IMR-90 (cell line): ENCODE results near the gene LRRC8C.

Experiments
- BHLHE40 ChIP-seq: fragments of 150-350 bp; IDR thresholded peaks from 2 replicates; pipeline ENCODE4 v1.6.1; 2016; ENCODE audit warnings: mild to moderate bottlenecking, low read depth, low read length
- FOS ChIP-seq: fragments of 150-350 bp; IDR thresholded peaks from 2 replicates; pipeline ENCODE4 v1.6.1; 2016; ENCODE audit warnings: low read depth, low read length
- MAFK ChIP-seq: IDR thresholded peaks from 2 replicates; pipeline ENCODE4 v1.6.1; 2012; ENCODE audit warnings: low read depth, low read length, improper control_type of control experiment
- POLR2A ChIP-seq: IDR thresholded peaks from 2 replicates; pipeline ENCODE4 v1.6.1; 2012; ENCODE audit warnings: mild to moderate bottlenecking, low read depth, low read length
- RFX5 ChIP-seq: IDR thresholded peaks from 2 replicates; pipeline ENCODE4 v1.8.0; 2012; ENCODE audit warnings: low read depth, mild to moderate bottlenecking, low read length, moderate library complexity
- TF ChIP-seq, protein P1 (sequence below): conservative IDR thresholded peaks from 2 replicates; pipeline ENCODE4 v1.5.1; 2012; ENCODE audit warnings: mild to moderate bottlenecking, low read depth, low read length, improper control_type of control experiment
- TF ChIP-seq, protein P2 (sequence below): fragments of 150-350 bp; IDR thresholded peaks from 2 replicates; pipeline ENCODE4 v1.6.1; 2017; ENCODE audit warnings: mild to moderate bottlenecking, antibody characterized with exemption, low read length, low read depth
- TF ChIP-seq, protein P3 (sequence below): fragments of 150-350 bp; IDR thresholded peaks from 2 replicates; pipeline ENCODE4 v1.6.1; 2016; ENCODE audit warnings: low read depth, mild to moderate bottlenecking, low read length, moderate library complexity, borderline replicate concordance

DNA sequence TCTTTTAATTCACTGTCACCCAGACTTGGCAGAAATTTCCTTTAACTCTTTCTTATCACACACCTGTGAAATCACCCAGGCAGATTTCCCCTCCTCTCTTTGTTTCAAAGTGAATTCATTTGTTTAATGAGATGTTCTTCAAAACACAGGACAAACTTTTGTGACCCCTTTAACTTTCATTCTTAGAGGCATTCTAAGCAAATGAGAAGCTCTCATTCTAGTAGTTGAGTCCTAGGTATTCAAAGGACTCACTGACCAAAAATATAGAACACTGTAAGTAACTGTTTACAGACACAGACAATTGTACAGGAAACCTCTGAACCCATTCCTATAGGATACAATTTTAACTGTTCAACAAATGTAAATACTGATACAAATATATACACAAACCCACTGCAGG, 16.9 kb downstream of the LRRC8C start:
- TF ChIP-seq, protein P1, sequence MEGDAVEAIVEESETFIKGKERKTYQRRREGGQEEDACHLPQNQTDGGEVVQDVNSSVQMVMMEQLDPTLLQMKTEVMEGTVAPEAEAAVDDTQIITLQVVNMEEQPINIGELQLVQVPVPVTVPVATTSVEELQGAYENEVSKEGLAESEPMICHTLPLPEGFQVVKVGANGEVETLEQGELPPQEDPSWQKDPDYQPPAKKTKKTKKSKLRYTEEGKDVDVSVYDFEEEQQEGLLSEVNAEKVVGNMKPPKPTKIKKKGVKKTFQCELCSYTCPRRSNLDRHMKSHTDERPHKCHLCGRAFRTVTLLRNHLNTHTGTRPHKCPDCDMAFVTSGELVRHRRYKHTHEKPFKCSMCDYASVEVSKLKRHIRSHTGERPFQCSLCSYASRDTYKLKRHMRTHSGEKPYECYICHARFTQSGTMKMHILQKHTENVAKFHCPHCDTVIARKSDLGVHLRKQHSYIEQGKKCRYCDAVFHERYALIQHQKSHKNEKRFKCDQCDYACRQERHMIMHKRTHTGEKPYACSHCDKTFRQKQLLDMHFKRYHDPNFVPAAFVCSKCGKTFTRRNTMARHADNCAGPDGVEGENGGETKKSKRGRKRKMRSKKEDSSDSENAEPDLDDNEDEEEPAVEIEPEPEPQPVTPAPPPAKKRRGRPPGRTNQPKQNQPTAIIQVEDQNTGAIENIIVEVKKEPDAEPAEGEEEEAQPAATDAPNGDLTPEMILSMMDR = no peak
- no peak for TF ChIP-seq BHLHE40
- TF ChIP-seq POLR2A = no peak
- TF ChIP-seq, protein P2, sequence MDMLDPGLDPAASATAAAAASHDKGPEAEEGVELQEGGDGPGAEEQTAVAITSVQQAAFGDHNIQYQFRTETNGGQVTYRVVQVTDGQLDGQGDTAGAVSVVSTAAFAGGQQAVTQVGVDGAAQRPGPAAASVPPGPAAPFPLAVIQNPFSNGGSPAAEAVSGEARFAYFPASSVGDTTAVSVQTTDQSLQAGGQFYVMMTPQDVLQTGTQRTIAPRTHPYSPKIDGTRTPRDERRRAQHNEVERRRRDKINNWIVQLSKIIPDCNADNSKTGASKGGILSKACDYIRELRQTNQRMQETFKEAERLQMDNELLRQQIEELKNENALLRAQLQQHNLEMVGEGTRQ = no peak
- TF ChIP-seq MAFK = no peak
- TF ChIP-seq, protein P3, sequence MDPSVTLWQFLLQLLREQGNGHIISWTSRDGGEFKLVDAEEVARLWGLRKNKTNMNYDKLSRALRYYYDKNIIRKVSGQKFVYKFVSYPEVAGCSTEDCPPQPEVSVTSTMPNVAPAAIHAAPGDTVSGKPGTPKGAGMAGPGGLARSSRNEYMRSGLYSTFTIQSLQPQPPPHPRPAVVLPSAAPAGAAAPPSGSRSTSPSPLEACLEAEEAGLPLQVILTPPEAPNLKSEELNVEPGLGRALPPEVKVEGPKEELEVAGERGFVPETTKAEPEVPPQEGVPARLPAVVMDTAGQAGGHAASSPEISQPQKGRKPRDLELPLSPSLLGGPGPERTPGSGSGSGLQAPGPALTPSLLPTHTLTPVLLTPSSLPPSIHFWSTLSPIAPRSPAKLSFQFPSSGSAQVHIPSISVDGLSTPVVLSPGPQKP = no peak
- TF ChIP-seq FOS = no peak
- no peak for TF ChIP-seq RFX5
